Activated naive CD8-positive, alpha-beta T cell treated with anti-CD3 and anti-CD28 coated beads, Interleukin-2, amount 50 U/mL, for 16 hours (primary cell): Measurements from ENCODE around the gene RAB36.

Source experiments
- DNase-seq: peaks from one replicate; pipeline ENCODE4 v3.0.0-alpha.2; 2020; ENCODE audit warnings: low read depth, low spot score

RAB36 gene

DNA sequence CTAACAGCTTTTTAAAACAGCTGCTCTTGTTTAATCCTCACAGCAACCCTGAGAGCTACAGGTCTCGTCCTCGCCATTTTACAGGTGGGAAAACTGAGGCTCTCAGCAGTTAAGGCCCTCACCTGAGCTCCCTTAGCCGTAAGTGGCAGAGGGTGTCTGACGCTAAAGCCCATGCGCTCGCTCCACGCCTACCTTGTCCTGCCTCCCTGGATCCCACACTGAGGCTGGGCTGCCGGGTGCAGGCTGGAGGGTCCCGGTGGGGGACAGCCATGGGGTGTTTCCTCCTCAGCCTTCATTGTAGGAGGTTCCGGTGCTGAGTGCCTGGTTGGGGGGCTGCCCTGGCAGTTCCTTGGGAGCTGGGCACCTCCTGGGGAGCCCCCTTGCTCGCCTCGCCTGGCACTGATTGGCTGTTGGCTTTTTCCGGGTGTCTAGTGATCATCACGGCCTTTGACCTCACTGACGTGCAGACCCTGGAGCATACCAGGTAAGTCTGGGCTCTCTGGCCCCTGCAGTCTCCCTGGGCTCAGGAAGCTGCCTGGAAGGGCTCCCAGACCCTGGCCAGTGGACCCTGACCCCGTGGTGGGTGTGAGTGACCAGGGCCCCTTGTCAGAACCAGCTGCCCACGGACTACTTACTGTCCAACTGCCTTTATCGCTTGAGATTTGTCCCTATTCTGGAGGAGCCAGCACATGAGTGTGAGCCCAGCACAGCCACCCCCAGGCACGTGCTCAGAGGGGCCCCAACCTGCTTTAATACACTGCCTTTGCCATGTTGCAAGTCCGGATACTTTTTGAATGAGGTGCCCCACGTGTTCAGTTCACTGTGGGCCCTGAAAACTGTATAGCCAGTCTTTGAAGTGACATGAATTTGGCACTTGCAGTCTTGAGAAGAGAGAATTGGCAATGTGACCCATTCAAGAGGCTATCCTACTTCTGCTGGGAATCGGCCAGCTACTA, 12.6 kb downstream of the RAB36 start:
- DNase-seq: no peak

DNA sequence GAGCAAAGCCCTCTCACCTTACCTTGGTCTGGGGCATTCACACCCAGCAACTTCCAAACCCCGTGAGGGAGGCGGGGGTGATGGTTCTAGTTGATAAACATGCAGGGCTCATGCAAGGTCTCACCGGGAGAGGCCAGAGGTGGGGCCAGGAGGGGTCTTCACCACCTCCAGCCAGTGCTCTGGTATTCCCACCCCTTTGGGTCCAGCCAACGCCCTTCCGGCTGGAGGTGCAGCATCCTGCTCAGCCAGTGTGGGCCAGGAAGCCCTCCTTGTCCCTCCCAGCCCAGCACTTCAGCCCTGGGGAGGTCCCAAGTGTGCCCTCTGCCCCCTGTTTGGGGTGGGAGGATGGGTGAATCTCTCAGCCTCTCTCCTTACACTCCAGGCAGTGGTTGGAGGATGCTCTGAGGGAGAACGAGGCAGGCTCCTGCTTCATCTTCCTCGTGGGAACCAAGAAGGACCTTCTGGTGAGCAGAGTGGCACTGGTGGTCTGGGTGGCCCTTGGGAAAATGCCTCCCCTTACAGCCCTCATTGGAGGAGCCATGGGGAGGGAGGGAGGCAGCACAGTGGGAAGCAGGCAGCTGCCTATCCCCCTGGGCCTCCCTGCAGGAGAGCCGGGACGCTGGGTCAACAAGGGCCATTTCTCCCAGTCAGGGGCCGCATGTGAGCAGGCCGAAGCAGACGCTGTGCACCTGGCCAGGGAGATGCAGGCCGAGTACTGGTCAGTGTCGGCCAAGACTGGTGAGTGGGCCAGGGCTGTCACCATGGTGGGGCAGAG, 13.4 kb downstream of the RAB36 start:
- DNase-seq: no peak

DNA sequence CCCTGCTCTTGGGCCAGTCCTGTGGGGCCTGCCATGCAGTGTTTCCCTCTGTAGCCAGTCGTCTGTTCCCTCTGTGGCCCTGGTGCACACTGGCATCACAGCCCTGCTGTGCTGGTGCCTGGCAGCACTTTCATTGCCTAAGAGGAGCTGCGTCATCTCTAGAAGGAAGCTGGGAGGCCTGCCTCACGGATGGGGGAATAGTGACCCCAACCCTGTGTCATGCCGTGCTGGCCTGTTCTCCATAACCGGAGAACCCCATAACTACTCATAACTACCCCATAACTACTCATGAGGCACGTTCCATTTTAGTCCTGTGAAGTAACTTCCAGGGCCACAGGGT, 14.0 kb downstream of the RAB36 start:
- no peak for DNase-seq

DNA sequence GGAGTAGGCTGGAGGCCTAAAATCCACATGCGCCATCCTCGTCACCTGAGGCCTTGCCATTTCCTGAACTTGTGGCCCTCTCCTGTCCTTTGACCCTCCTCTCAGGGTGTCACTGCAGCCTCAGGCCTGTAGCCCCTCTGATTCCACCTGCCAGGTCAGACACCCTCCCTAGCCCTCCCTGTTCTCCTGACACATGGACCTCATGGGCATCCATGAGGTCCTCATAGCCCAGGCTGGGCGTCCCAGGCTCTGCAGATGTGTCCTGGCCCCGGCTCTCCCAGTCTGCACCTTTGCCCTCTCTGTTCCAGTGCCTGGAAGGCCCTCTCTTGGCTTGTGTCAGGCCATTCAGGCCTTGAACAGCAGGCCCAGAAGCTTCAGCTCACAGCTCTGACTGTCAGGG, 15.8 kb downstream of the RAB36 start:
- DNase-seq: no peak

DNA sequence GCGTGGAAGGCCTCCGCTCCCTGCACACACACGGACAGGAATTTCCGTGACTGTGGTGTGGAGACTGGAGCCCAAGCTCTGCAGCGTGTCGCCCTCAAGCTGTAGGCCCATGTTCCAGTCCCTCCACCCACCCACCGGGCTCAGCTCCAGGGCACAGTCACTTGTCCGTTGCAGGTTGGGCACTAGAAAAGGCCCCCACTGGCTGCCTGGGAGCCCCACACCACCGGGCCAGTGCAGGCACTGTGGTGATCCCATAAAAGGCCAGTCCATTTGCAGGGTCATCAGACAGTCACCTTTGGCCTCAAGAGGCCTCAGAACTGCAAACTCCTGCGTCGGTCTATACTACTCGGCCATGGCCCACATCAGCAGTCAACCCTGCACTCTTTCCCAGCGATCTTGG, 16.3 kb downstream of the RAB36 start:
- DNase-seq: no peak

DNA sequence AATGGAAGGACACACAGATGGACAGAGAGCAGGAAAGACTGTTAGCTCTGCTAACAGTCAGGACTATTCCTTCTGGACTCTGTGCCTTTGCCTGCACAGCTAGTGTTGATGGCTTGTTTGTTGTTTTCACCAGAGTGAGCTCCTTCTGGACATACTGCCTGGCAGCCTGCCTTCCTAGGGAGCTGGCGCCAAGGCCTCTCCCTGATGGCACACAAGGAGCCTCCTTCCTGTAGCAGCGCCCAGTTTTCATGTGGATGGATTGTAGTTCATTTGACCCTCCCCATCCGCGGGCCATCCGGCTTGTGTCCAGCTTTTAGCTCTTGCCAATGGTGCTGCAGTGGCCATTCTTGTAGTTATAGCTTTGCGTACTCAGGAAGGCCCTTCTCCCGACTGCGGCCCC, 18.4 kb downstream of the RAB36 start:
- no peak for DNase-seq

DNA sequence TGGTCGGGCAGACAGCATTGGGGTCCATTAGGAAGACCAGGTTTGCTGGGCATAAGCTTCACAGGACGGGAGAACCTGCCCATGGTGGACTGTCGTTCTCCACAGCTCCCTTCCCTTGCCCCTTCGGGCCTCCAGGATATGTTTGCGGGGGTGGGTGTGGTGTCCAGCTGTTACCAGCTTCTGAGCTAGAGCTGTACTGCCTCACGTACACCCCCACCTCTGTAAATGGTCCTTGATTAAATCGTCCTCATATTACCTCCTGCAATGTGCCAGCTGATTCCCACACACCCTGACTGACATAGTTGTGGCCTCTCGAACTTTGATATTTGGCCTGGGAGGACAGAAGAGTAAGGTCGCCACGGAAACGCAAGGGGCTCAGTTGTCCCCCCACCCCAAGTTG, 18.8 kb downstream of the RAB36 start:
- no peak for DNase-seq

DNA sequence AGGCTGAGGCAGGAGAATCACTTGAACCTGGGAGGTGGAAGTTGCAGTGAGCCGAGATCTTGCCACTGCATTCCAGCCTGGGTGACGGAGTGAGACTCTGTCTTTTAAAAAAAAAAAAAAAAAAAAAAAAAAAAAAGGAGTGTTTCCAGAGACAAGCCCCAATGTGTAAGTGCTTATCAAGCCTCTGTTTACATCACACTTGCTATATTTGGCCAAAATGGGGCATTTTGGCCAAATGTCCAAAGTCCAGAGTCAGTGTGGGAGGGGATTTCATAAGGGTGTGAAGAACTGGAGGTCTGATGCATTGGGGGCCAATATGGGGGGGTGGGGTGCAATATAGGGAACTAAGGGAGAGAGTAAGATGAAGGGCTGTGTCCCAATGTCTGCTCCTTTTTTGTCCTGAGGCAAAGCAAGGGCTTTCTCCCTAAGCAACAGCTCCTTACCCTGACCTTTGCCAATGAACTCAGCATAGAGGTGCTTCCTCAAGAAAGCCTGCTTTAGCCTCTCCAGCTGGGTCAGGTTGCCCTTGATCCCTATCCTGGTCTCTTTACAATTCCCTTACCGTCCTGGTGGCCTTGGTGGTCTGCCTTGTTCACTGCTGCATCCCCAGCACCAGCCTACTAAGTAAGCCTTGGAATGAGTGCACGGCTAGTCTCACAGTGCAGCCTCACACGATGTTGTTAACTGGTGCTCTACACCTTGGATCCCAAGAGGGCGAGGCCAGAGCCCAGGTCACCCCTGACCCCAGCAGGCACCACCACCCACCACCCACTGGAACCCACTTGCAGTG, 21.0 kb downstream of the RAB36 start:
- DNase-seq: no peak

DNA sequence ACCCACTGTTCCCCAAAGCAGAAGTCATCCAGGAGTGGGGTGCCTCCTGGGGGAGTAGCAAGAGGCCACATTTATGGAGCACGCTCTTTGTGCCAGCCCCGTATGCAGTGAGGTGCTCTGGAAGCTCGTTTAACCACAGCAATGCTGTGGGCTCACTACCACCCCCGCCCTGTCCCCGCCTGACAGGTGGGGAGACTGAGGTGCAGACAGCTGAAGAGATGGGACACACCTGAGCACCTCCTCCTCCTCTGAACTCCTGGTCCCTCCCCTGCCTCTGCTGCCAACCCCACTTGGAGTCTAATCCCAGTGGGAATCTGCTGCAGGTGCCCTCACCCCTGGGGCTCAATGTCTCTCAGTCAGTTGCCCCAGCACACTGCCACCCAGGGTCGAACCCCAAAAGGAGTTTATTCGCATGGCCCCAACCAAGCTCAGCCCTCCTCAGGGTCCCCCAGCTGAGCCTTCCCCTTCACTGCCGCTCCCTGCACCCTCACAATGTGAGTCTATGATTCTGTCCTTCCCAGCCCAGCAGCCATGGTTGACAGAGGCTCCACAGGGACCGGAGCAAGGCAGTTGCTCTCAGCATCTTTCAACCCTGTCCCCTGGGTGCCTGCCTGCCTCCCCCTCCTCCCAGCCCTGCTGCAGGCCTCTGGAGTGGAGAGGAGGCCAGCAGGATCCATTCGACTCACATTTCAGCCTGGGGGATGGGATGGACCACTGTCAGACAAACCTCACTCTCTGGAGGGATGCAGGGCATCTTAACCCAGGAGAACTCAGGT, 21.8 kb downstream of the RAB36 start:
- no peak for DNase-seq

DNA sequence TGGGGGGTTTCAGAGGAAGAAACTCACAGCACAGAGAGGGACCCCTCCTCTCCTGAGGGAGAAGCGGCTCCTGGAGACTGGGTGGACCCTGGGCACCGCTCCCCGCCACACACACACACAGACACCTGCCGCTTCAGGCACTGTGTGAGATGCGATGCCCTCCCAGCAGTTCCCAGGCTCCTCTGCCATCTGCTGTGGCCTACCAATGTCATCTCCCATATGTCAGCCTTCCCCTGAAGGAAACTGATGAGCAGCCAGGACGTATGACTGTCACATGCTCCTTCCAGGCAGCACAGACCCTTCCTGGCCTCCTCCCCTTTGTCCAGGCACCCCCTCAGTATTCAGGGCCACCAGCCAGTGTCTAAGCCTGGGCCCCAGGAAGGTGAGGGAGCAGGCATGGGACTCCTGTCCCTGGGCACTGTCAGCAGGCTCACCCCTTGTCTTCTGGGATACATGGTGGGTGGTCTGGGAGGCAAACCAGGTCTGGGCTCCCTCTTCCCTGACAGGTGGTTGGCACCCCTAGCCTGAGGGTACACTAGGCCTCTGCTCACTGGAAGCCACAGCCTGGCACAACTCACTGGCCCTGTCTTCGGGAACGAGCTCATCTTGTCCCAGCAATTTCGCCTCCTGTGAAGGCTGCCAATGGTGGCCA, 23.2 kb downstream of the RAB36 start:
- no peak for DNase-seq

DNA sequence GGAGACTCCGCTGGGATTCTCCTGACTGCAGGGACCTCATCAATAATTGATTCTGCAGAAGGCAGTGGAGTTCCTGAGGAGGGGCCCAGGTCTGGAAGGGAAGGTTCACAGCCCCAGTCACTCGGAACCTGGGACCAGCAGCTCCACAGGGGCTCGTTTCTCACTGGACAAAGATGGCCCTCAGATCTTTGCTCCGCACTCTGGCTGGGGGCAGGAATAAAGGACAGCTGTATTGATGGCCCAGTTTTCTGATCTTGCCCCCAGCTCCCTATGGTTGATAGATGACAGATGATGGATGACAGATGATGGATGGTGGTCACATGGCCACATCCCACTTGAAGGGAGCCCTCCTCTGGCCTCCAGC, 23.7 kb downstream of the RAB36 start:
- no peak for DNase-seq

DNA sequence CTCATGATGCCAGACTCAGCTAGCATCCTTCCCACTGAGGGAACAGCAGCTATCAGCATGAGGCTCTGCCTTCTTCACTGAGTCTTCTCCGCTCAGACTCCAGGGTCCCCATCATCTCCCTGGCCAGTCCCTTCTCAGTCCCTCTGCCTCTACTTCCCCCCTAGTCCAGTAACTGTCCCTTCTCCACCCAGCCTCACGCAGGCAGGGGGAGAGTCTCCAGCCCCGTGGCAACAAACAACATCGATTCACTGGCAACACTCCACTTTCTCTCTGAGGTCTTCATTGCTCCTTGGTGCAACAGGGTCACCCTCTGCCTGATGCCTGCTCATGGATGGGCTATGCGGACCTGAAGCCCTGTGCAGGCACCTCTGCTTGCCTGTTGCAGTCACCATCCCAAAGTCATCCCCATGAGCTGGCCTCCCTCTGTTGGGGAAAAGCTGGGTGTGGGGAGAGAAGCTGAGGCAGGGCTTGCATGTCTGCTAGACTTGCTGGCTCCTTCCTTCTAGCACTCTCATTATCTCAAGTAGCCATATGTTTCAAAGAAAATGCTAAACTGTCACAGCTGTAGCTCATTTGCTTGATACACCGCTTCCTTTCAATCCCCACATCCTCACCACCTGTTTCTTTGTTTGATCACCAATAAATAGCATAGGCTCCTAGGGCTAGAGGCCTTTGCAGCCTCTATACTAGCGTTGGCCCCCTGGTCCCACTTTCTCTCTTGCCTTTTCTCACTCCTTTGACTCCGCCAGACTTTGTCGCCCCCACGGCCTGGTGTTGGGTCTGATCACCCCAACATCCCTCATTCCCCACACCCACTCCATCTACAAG, 30.8 kb downstream of the RAB36 start:
- no peak for DNase-seq

DNA sequence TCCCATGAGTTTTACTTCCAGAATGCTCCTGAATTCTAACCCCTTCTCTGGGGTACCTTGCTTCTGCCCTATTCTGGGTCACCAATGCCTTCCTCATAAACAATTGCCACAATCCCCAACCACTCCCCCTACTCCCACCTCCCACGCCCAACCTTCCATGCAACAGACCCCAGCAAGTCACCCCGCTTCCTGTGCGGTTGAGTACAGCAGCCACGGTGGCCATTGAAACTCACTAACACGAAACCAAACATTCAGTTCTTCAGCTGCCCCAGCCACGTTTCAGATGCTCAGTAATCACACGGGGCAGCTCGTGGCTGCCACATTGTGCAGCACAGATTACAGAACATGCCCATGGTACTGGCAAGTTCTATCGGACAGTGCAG, 31.4 kb downstream of the RAB36 start:
- DNase-seq: no peak

DNA sequence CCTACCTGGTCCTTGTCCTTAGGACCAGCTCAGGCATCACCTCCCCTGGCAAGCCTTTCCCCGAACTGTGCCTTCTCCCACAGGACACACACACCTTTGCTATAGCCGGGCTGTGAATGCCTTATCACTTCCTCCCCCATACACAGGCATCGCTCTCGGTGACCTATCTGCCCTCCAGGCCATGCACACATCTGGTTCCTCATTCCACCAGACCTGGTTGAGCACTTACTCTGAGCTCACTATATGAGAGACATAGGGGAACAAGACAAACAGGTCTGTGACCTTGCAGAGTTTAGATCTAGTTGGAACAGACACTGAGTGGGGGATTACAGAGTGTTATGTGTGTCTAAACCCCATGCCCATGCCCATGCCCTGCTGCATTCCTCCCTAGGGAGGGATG, 31.9 kb downstream of the RAB36 start:
- DNase-seq: no peak

DNA sequence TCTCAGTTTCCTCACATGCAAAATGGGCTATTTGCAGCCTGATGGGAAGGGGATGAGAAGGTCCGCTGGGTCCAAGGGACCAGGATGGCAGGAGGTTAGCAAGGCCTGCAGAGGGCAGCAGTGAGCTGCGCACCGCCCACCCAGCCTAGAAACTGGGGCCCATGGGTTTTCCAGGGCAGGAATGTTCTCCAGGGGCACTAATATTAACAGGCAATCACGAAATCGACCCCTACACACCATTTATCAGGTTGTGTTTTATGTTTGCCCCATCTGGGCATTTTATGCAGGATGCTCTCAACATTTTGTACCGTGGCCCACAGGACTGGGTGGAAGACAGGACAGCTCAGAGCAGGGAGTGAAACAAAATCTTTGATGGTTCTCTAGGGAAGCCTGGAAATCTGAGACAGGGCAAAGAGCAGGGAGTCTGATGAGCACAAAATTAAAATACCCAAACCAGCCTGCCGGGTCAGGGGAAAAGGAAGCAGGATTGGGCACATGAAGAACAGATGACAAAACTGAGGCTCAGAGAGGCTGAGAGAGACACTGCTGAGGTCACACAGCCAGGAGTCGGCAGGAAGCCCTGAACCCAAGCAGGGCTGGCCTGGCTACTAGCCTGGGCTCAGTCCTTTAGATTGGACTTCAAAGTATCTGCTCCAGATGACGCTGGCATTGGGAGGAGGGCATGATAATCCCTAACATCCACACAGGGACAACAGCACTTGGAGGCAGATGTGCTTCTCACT, 33.4 kb downstream of the RAB36 start:
- DNase-seq: peak; percentile 22

DNA sequence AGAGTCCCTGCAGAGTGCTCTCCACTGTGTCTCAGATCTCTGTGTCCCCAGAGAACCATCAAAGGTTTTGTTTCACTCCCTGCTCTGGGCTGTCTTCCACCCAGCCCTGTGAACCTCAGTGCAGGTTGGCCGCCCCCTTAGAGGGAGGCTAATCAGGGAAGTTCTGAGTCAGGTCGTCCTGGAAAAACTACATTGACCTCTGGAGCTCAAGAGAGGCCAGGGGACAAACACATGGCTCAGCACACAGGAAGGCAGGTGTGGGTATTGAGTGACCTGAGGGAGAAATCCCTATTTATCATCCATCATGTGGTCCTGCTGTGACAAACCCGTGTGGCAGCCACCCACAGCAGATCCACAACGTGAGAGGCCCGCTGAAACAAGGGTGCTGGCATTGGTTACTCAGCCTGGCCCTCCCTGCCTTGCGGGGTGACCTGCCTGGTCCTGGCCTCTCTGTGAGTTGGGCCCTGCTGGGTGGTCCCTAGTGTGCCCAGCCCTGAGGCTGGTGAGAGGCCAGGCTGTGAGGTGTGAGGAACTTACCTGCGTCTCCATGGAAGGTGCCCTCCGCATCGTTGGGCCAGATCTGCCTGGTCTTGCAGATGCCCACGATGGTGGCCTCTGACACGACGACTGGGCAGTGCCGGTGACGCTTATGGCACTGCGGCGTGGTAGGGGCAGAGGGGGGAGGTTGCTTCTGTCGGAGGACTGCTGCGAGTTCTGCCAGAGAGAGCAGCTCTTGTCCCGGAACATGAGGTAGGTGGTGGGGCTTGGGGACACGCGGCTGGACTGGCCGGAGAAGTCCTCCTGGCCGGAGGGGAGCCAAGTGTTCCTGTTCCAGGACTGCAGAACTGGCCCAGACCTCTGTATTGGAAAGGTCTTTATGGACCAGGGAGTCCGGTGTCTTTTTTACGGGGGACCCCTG, 34.4 kb downstream of the RAB36 start:
- no peak for DNase-seq

DNA sequence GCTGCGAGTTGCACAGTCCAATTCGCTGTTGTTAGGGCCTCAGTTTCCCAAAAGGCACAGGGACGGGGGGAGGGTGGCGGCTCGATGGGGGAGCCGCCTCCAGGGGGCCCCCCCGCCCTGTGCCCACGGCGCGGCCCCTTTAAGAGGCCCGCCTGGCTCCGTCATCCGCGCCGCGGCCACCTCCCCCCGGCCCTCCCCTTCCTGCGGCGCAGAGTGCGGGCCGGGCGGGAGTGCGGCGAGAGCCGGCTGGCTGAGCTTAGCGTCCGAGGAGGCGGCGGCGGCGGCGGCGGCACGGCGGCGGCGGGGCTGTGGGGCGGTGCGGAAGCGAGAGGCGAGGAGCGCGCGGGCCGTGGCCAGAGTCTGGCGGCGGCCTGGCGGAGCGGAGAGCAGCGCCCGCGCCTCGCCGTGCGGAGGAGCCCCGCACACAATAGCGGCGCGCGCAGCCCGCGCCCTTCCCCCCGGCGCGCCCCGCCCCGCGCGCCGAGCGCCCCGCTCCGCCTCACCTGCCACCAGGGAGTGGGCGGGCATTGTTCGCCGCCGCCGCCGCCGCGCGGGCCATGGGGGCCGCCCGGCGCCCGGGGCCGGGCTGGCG, 35.1 kb downstream of the RAB36 start, which contains the start of gene BCR:
BCR (plus strand) TSS at position 209 of the 592 bp plus-strand sequence. CDS start 452 bp downstream, outside the sequence.
- peak; percentile 25 for DNase-seq
